HFFc6 (cell line): ENCODE data around the gene EXOSC5. TPM values are rescaled to one million over a fixed set of nuclear protein-coding genes. Genes with fewer than 3 reads are reported as not detected.
A peak's percentile ranks its signal among the peaks of the same experiment; 100 is the strongest.
"Not testable (repeated sequence)": the region's sequence is repeated elsewhere in the genome, so short reads cannot be mapped to it uniquely, and the experiment has no call there.

ENCODE experiments used
- DNase-seq: peaks from one replicate; pipeline ENCODE4 v3.0.0-alpha.2; 2018
- H3K27ac Mint-ChIP-seq: 2 replicates; pipeline ENCODE4 v1.8.0; 2020; ENCODE audit warnings: mild to moderate bottlenecking, mixed read lengths
- H3K27me3 Mint-ChIP-seq: 2 replicates; pipeline ENCODE4 v1.8.0; 2021; ENCODE audit warnings: mild to moderate bottlenecking, moderate library complexity, mixed read lengths; ENCODE audit not compliant: insufficient read depth
- H3K36me3 Mint-ChIP-seq: 2 replicates; pipeline ENCODE4 v1.8.0; 2021; ENCODE audit warnings: low read depth, mixed read lengths
- H3K4me1 Mint-ChIP-seq: 2 replicates; pipeline ENCODE4 v1.8.0; 2020; ENCODE audit warnings: low read depth, mixed read lengths
- H3K4me3 Mint-ChIP-seq: 2 replicates; pipeline ENCODE4 v1.8.0; 2020; ENCODE audit warnings: mild to moderate bottlenecking, moderate library complexity, mixed read lengths
- H3K9me3 Mint-ChIP-seq: 2 replicates; pipeline ENCODE4 v1.8.0; 2020; ENCODE audit warnings: mild to moderate bottlenecking, mixed read lengths
- total RNA-seq, 6 experiments: library from RNA; stranded (reverse); fragmentation: NEBNext Ultra II Directional; extraction: Animal tissue kit (Norgen Biotek cat#: 25700); gene quantifications; 2 replicates in 1 of 6; 3 replicates in 5 of 6; pipeline ENCODE4 v1.2.3, GENCODE V29; 2021
- TF ChIP-seq, protein P1 (sequence below): fragments of 200-600 bp; sonication (generic); IDR thresholded peaks from 2 replicates; pipeline ENCODE4 v1.5.0; 2021; ENCODE audit warnings: antibody characterized with exemption, mild to moderate bottlenecking

EXOSC5 gene
- total RNA-seq, 6 experiments from 2014 or later, result 16.5 to 23.5 (median 18.1) TPM

GRCh38 chr19:41352609-41353465, 44.3 kb downstream of the EXOSC5 start:
- Mint-ChIP-seq H3K4me3 (peak overlapping the region; percentile 99), H3K4me1 (peaks cover 30% of the 10 kb centered on the region), H3K9me3 (no peaks in the 10 kb centered on the region), H3K27ac (peak overlapping the region; percentile 79), H3K36me3 (peaks cover 5% of the 10 kb centered on the region), H3K27me3 (no peaks in the 10 kb centered on the region)
- TF ChIP-seq, protein P1, sequence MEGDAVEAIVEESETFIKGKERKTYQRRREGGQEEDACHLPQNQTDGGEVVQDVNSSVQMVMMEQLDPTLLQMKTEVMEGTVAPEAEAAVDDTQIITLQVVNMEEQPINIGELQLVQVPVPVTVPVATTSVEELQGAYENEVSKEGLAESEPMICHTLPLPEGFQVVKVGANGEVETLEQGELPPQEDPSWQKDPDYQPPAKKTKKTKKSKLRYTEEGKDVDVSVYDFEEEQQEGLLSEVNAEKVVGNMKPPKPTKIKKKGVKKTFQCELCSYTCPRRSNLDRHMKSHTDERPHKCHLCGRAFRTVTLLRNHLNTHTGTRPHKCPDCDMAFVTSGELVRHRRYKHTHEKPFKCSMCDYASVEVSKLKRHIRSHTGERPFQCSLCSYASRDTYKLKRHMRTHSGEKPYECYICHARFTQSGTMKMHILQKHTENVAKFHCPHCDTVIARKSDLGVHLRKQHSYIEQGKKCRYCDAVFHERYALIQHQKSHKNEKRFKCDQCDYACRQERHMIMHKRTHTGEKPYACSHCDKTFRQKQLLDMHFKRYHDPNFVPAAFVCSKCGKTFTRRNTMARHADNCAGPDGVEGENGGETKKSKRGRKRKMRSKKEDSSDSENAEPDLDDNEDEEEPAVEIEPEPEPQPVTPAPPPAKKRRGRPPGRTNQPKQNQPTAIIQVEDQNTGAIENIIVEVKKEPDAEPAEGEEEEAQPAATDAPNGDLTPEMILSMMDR, result peak; percentile 79
- DNase-seq, result peak; percentile 33

DNA sequence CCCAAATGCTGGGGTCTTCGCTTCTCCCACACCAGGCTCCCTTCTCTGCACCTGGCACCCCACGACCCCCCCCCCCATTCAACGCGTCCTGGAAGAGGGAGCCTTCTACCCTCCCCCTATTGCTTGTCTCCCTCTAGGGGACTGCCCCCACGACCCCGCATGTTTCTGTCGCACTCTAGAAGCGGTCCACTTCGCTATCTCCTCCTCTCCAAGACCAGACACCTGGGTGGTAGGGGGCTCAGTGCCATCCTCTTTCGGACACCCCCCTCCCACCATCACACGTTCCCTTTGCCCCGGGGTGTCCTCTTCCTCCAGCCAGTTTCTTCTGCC, 44.9 kb downstream of the EXOSC5 start:
- DNase-seq, result no peak
- TF ChIP-seq, protein P1, result no peak
- H3K4me3 Mint-ChIP-seq, result peak overlapping the region; percentile 99
- peaks cover 30% of the 10 kb centered on the region for H3K4me1 Mint-ChIP-seq
- H3K36me3 Mint-ChIP-seq, result peaks cover 5% of the 10 kb centered on the region
- H3K27ac Mint-ChIP-seq, result peak overlapping the region; percentile 74
- no peaks in the 10 kb centered on the region for H3K9me3 Mint-ChIP-seq
- no peaks in the 10 kb centered on the region for H3K27me3 Mint-ChIP-seq

- DNase-seq, result no peak
- Mint-ChIP-seq H3K27ac (peak overlapping the region; percentile 77), H3K27me3 (no peaks in the 10 kb centered on the region)
Observed at GRCh38 chr19:41351339-41352245, 45.6 kb downstream of the EXOSC5 start.

GRCh38 chr19:41350735-41351338, 46.3 kb downstream of the EXOSC5 start:
- Mint-ChIP-seq H3K4me3 (peak overlapping the region; percentile 99), H3K27me3 (no peaks in the 10 kb centered on the region), H3K4me1 (peaks cover 30% of the 10 kb centered on the region), H3K36me3 (peaks cover 5% of the 10 kb centered on the region), H3K9me3 (no peaks in the 10 kb centered on the region), H3K27ac (peak overlapping the region; percentile 77)
- no peak for DNase-seq
- TF ChIP-seq, protein P1, result no peak

More at GRCh38 chr19:41351339-41352245, 45.6 kb downstream of the EXOSC5 start:
- Mint-ChIP-seq H3K4me3 (peak overlapping the region; percentile 99), H3K4me1 (peaks cover 30% of the 10 kb centered on the region), H3K9me3 (no peaks in the 10 kb centered on the region), H3K36me3 (peaks cover 5% of the 10 kb centered on the region)
- TF ChIP-seq, protein P1, result no peak

- not testable (repeated sequence) for H3K27me3 Mint-ChIP-seq, H3K4me3 Mint-ChIP-seq, H3K27ac Mint-ChIP-seq, H3K9me3 Mint-ChIP-seq, DNase-seq
- Mint-ChIP-seq H3K4me1 (peaks cover 24% of the 10 kb centered on the region), H3K36me3 (peaks cover 13% of the 10 kb centered on the region)
Observed at GRCh38 chr19:41346916-41347315, 50.2 kb downstream of the EXOSC5 start.
